GM12878 (cell line): ENCODE results near the gene RPRML. TPM values are rescaled to one million over a fixed set of nuclear protein-coding genes. Genes with fewer than 3 reads are reported as not detected.

Experiments
- ATAC-seq: fragments of 200-7000 bp; cut with Tn5 transposase; 3 replicates; pipeline ENCODE4 v1.9.1; 2020; ENCODE audit warnings: mild to moderate bottlenecking, moderate library complexity
- BruUV-seq: library from RNA; stranded (reverse); fragments of 400-500 nt; replicated peaks from 2 replicates; lab custom pipeline; 2021; lab: Mats Ljungman, UMichigan
- CTCF ChIA-PET: fragments of 300-600 bp; sonication (Branson Sonifier 250); formaldehyde crosslinking; extraction: SDS; loops from one replicate; lab custom pipeline; 2021; ENCODE audit warnings: inconsistent platforms; lab: Yijun Ruan, JAX
- POLR2A ChIA-PET: fragments of 350-600 bp; formaldehyde crosslinking; extraction: SDS; loops from one replicate; lab custom pipeline; 2021; ENCODE audit warnings: inconsistent platforms; lab: Charles Lee
- RAD21 ChIA-PET: fragments of 300-600 bp; sonication (Branson Sonifier 250); formaldehyde crosslinking; loops from one replicate; lab custom pipeline; 2023; ENCODE audit warnings: antibody characterized with exemption; ENCODE audit not compliant: unreplicated experiment; lab: Charles Lee
- SMC1A ChIA-PET: fragments of 300-600 bp; sonication (Branson Sonifier 250); formaldehyde crosslinking; loops from one replicate; lab custom pipeline; 2023; ENCODE audit not compliant: unreplicated experiment, uncharacterized antibody; lab: Charles Lee
- DNase-seq: peaks from one replicate; pipeline ENCODE4 v3.0.0-alpha.2; 2011; ENCODE audit warnings: low read depth, low spot score
- FAIRE-seq: peaks from 3 replicates; lab custom pipeline; 2011; peaks lifted over from hg19 to GRCh38; lab: Jason Lieb, UNC
- H2AFZ ChIP-seq: 2 replicates; pipeline ENCODE4 v1.6.0; 2011; ENCODE audit warnings: low read depth, low read length, control low read depth; ENCODE audit not compliant: control insufficient read depth
- H3K27ac ChIP-seq: 2 replicates; pipeline ENCODE4 v1.5.1; 2011; ENCODE audit warnings: control low read depth; ENCODE audit not compliant: control insufficient read depth, insufficient read depth
- H3K27me3 ChIP-seq, 2 experiments: replicated peaks in 1 of 2; 2 replicates each; pipeline versions ENCODE4 v1.6.0 to v1.6.1; 2011; ENCODE audit warnings: low read length in 1 of 2; ENCODE audit not compliant: control insufficient read depth in 2 of 2, insufficient read depth in 2 of 2
- H3K36me3 ChIP-seq, 2 experiments: 2 replicates each; pipeline ENCODE4 v1.5.1; 2011; ENCODE audit warnings: low read length in 1 of 2; ENCODE audit not compliant: control insufficient read depth in 2 of 2, insufficient read depth in 2 of 2
- H3K4me1 ChIP-seq: 2 replicates; pipeline ENCODE4 v1.6.1; 2011; ENCODE audit warnings: mild to moderate bottlenecking, low read length, moderate library complexity, mixed read lengths; ENCODE audit not compliant: control insufficient read depth, insufficient read depth
- H3K4me2 ChIP-seq: 2 replicates; pipeline ENCODE4 v1.6.0; 2011; ENCODE audit warnings: control low read depth; ENCODE audit not compliant: control insufficient read depth, insufficient read depth
- H3K4me3 ChIP-seq: fragments of 200-600 bp; sonication (generic); 2 replicates; pipeline ENCODE4 v1.5.1; 2016
- H3K79me2 ChIP-seq: 2 replicates; pipeline ENCODE4 v1.6.0; 2011; ENCODE audit warnings: low read length; ENCODE audit not compliant: control insufficient read depth, insufficient read depth
- H3K9ac ChIP-seq: 2 replicates; pipeline ENCODE4 v1.8.0; 2011; ENCODE audit warnings: low read length, control low read depth, mixed read lengths; ENCODE audit not compliant: control insufficient read depth, insufficient read depth
- H3K9me3 ChIP-seq: replicated peaks from 3 replicates; pipeline ENCODE4 v1.5.1; 2011; ENCODE audit warnings: mild to moderate bottlenecking, low read length; ENCODE audit not compliant: control insufficient read depth, insufficient read depth
- H4K20me1 ChIP-seq: 2 replicates; pipeline ENCODE4 v1.6.0; 2011; ENCODE audit not compliant: control insufficient read depth, insufficient read depth
- BCL3 ChIP-seq: IDR thresholded peaks from 2 replicates; pipeline ENCODE4 v1.6.1; 2011; ENCODE audit warnings: borderline replicate concordance, low read depth, mild to moderate bottlenecking, moderate library complexity, low read length; ENCODE audit not compliant: insufficient read depth, poor library complexity, severe bottlenecking
- BMI1 ChIP-seq: fragments of 450-650 bp; IDR thresholded peaks from 2 replicates; pipeline ENCODE4 v1.6.1; 2016; ENCODE audit warnings: mild to moderate bottlenecking, moderate library complexity, borderline replicate concordance
- EGR1 ChIP-seq, 2 experiments: IDR thresholded peaks; 1 replicate in 1 of 2; 2 replicates in 1 of 2; pipeline ENCODE4 v1.6.1; 2011 to 2012; ENCODE audit warnings: low read depth in 2 of 2, low read length in 2 of 2, borderline replicate concordance in 1 of 2, mild to moderate bottlenecking in 1 of 2, moderate library complexity in 1 of 2
- HCFC1 ChIP-seq: fragments of 150-350 bp; IDR thresholded peaks from 2 replicates; pipeline ENCODE4 v1.6.1; 2014; ENCODE audit warnings: low read length
- HDAC2 ChIP-seq: fragments of 200-600 bp; sonication (generic); IDR thresholded peaks from 2 replicates; pipeline ENCODE4 v1.6.1; 2017
- HDGF ChIP-seq: fragments of 450-650 bp; IDR thresholded peaks from 2 replicates; pipeline ENCODE4 v1.6.1; 2016; ENCODE audit warnings: antibody characterized with exemption
- MEF2B ChIP-seq: fragments of 450-650 bp; IDR thresholded peaks from 2 replicates; pipeline ENCODE4 v1.6.1; 2018; ENCODE audit warnings: mild to moderate bottlenecking, moderate library complexity; ENCODE audit not compliant: partially characterized antibody, poor library complexity, severe bottlenecking
- MYC ChIP-seq: IDR thresholded peaks from 2 replicates; pipeline ENCODE4 v1.6.1; 2011; ENCODE audit warnings: mild to moderate bottlenecking, low read length, moderate library complexity, inconsistent platforms; ENCODE audit not compliant: insufficient read depth, insufficient replicate concordance, insufficient read length, severe bottlenecking
- SKIL ChIP-seq: fragments of 450-650 bp; IDR thresholded peaks from 2 replicates; pipeline ENCODE4 v1.6.1; 2017; ENCODE audit warnings: mild to moderate bottlenecking, low read depth, inconsistent platforms; ENCODE audit not compliant: poor library complexity, severe bottlenecking
- SREBF1 ChIP-seq: IDR thresholded peaks from 2 replicates; pipeline ENCODE4 v1.6.1; 2012; ENCODE audit warnings: mild to moderate bottlenecking, low read length
- SREBF2 ChIP-seq: IDR thresholded peaks from 2 replicates; pipeline ENCODE4 v1.6.1; 2012; ENCODE audit warnings: mild to moderate bottlenecking, low read length
- STAT3 ChIP-seq: IDR thresholded peaks from 2 replicates; pipeline ENCODE4 v1.6.1; 2011; ENCODE audit warnings: low read depth, low read length, improper control_type of control experiment
- SUPT20H ChIP-seq: IDR thresholded peaks from 2 replicates; pipeline ENCODE4 v1.6.1; 2011; ENCODE audit warnings: low read depth, mild to moderate bottlenecking, low read length, moderate library complexity, borderline replicate concordance; ENCODE audit not compliant: control insufficient read depth
- TAF1 ChIP-seq: IDR thresholded peaks from 2 replicates; pipeline ENCODE4 v1.6.1; 2011; ENCODE audit warnings: mild to moderate bottlenecking, low read depth, low read length, borderline replicate concordance
- YBX1 ChIP-seq: fragments of 450-650 bp; IDR thresholded peaks from 2 replicates; pipeline ENCODE4 v1.6.1; 2016; ENCODE audit warnings: antibody characterized with exemption
- ZNF274 ChIP-seq: IDR thresholded peaks from one replicate; pipeline ENCODE4 v1.8.0; 2011; ENCODE audit not compliant: insufficient read length, insufficient read depth
- ZSCAN29 ChIP-seq: fragments of 450-650 bp; IDR thresholded peaks from 2 replicates; pipeline ENCODE4 v1.6.1; 2017; ENCODE audit warnings: mild to moderate bottlenecking, moderate library complexity
- whole genome bisulfite sequencing: methylation state at CpG from one replicate; pipeline ENCODE4 v1.1.6; 2016; ENCODE audit warnings: low lambda C conversion rate; ENCODE audit not compliant: insufficient replicate concordance, insufficient coverage; ENCODE audit errors: missing lambda C conversion rate; 5-methylcytosine and 5-hydroxymethylcytosine counted together
- in situ Hi-C: fragments of 300-500 bp; cut with MboI; formaldehyde crosslinking; loops from 9 replicates; pipeline ENCODE4 v1.14.3; 2018; ENCODE audit warnings: mixed read lengths
- intact Hi-C: fragments of 100-400 bp; cut with micrococcal nuclease; formaldehyde crosslinking; loops from one replicate; pipeline ENCODE4 v1.14.2; 2022; ENCODE audit not compliant: unreplicated experiment
- polyA plus RNA-seq, 11 experiments: library from polyadenylated mRNA; depleted of rRNA in 4 of 11; unstranded in 6 of 11; stranded (reverse) in 5 of 11; fragments of >200 nt; fragmentation: Nextera tagmentation in 4 of 11; fragmentation: Illumina TruSeq in 1 of 11; extraction: Ambion mirVana in 4 of 11; extraction: Trizol in 1 of 11; gene quantifications; 1 replicate in 1 of 11; 2 replicates in 10 of 11; pipeline versions ENCODE4 v1.2.1 to v1.2.3, GENCODE V29; 2011 to 2016; ENCODE audit warnings: inconsistent platforms in 2 of 11, missing spikeins in 2 of 11, low read depth in 1 of 11
- total RNA-seq, 4 experiments: library from RNA; depleted of rRNA in 3 of 4; stranded (reverse); fragments of >200 nt in 3 of 4; fragmentation: Illumina TruSeq in 1 of 4; extraction: Trizol in 1 of 4; gene quantifications; 2 replicates each; pipeline versions ENCODE4 v1.2.1 to v1.2.3, GENCODE V29; 2013 to 2021
- TF ChIP-seq, protein P1 (sequence below): IDR thresholded peaks from 2 replicates; pipeline ENCODE4 v1.6.1; 2012; ENCODE audit warnings: low read length, inconsistent platforms

RPRML gene
- total and polyA plus RNA-seq, 10 of the 15 experiments (the other 5 are each of a cell fraction or from before 2014, with no cell fraction given) = not detected

DNA sequence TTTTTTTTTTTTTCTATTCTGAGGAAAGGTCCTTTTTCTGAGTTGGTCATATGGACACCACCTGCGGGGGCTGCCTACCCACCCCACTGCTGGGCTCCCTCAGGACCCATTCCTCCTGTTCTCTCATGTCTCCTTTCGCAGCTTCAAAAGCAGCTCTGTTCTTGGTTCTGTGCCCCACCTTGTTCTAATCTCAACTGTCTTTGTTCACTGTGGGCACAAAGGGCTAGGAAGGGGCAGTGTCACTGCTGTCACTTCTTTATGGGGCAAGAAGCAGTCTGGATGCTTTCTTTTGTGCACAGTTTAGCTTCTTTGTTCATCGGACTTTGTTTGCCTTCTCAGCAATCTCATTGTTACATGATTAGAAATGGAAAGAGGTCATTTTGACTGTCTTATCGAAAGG is 49.0 kb downstream of the RPRML start:
- DNase-seq = no peak
- ATAC-seq = no peak
- intact Hi-C loops = no loop called here
- RAD21 ChIA-PET = no interaction called here
- Histone ChIP-seq H3K9me3 (no peaks in the 10 kb centered on the region), H3K9ac (no peak overlapping the region), H3K4me3 (no peak overlapping the region), H3K27ac (no peak overlapping the region), H3K79me2 (peaks cover 39% of the 10 kb centered on the region), H2AFZ (no peak overlapping the region), H3K4me1 (no peaks in the 10 kb centered on the region), H3K27me3 (no peaks in the 10 kb centered on the region), H3K36me3 (peaks cover 17 to 46% of the 10 kb centered on the region in 2 experiments), H4K20me1 (peaks cover 4% of the 10 kb centered on the region), H3K4me2 (no peak overlapping the region)
- no peak for FAIRE-seq
- CTCF ChIA-PET = interaction anchor here (1.5 kb wide), 1 partner anchor 12 kb away, joined by 12 read pairs; no protein-coding TSS in a partner anchor
- 97% methylated on average over 4 of the region's 4 CpGs for WGBS
- POLR2A ChIA-PET = no interaction called here
- SMC1A ChIA-PET = no interaction called here
- no peak for TF ChIP-seq SREBF1
- no peak for TF ChIP-seq MYC
- no peak for TF ChIP-seq ZSCAN29
- TF ChIP-seq BMI1 = no peak
- TF ChIP-seq EGR1 (IDR thresholded peaks at IDR 0.05; ENCODE audit: borderline replicate concordance in 1 of 2, low read depth in 2 of 2, low read length in 2 of 2) = no peak
- no peak for TF ChIP-seq SKIL
- no peak for TF ChIP-seq ZNF274
- no peak for TF ChIP-seq SREBF2
- no peak for TF ChIP-seq TAF1
- no peak for TF ChIP-seq HCFC1
- TF ChIP-seq HDGF = no peak
- no peak for TF ChIP-seq YBX1
- no peak for TF ChIP-seq HDAC2
- TF ChIP-seq MEF2B = no peak
- no peak for TF ChIP-seq SUPT20H
- TF ChIP-seq BCL3 = no peak
- no peak for TF ChIP-seq STAT3
- TF ChIP-seq, protein P1, sequence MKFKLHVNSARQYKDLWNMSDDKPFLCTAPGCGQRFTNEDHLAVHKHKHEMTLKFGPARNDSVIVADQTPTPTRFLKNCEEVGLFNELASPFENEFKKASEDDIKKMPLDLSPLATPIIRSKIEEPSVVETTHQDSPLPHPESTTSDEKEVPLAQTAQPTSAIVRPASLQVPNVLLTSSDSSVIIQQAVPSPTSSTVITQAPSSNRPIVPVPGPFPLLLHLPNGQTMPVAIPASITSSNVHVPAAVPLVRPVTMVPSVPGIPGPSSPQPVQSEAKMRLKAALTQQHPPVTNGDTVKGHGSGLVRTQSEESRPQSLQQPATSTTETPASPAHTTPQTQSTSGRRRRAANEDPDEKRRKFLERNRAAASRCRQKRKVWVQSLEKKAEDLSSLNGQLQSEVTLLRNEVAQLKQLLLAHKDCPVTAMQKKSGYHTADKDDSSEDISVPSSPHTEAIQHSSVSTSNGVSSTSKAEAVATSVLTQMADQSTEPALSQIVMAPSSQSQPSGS = no peak
- no TSS peak for BruUV-seq
- in situ Hi-C loops = no loop called here
